Heart left ventricle (tissue), 13 donors: Measurements from ENCODE around the gene RNF213.

Source experiments
- POLR2A ChIP-seq, 2 donors: fragments of 450-650 bp; IDR thresholded peaks; one replicate each; pipeline ENCODE4 v1.6.1; 2017; ENCODE audit warnings: antibody characterized with exemption in 2 of 2, mild to moderate bottlenecking in 2 of 2, moderate library complexity in 2 of 2
- TF ChIP-seq, protein P1 (sequence below), 12 donors: fragments of 200-600 bp; sonication (generic) in 4 of 12; IDR thresholded peaks; one replicate each; pipeline versions ENCODE4 v1.5.0 to v1.8.0; 2018 to 2022; ENCODE audit warnings: antibody characterized with exemption in 12 of 12, mild to moderate bottlenecking in 5 of 12
- donor health status: ischemic (EF 13 %, LVEDD 7.1; RV severe dilation, severe dysfunction).
- donor health status: DM: no; HTN: yes; CAD: no.
- donor health status: DM: no; HTN: no; CAD: no.
- donor health status: ischemic (EF 25% LVEDD 6.9; RV normal size, moderate dysfunction).
- donor health status: ischemic (EF 25% LVEDD 5.7; RV mildly dilated, moderate dysfunction).
- donor health status: ischemic (EF 35%, LVEDD 5.7; RV mildly dilated, moderate dysfunction).
- donor health status: nonischemic (EF 11% LVEDD 7.7; RV severe dilation, severe dysfunction).
- donor health status: DM: yes; HTN: yes; CAD: no.
- donor health status: PGD.
- donor health status: ischemic (EF 29% LVEDD 5.4; RV normal size, mild dysfunction).
- donor health status: nonischemic (EF 23%, LVEDD 6.1; RV moderate dilation, normal function).

DNA sequence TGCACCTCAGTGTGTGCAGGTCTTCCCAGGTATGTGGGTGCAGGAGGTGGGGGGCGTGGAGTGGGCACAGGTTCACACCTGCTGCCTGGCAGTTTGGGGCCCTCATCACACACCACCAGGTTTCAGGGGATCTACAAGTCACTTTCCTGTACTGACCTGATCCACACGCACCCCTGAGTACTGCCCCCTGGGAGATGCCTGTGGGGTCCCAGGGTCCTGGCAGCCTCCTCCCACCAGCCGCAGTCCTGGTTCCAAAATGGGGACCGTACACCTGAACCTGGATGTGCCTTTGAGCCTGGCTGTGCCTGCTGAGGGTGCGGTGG, 25.9 kb downstream of the RNF213 start:
- no peak for TF ChIP-seq POLR2A (IDR thresholded peaks at IDR 0.05)
- TF ChIP-seq, protein P1, sequence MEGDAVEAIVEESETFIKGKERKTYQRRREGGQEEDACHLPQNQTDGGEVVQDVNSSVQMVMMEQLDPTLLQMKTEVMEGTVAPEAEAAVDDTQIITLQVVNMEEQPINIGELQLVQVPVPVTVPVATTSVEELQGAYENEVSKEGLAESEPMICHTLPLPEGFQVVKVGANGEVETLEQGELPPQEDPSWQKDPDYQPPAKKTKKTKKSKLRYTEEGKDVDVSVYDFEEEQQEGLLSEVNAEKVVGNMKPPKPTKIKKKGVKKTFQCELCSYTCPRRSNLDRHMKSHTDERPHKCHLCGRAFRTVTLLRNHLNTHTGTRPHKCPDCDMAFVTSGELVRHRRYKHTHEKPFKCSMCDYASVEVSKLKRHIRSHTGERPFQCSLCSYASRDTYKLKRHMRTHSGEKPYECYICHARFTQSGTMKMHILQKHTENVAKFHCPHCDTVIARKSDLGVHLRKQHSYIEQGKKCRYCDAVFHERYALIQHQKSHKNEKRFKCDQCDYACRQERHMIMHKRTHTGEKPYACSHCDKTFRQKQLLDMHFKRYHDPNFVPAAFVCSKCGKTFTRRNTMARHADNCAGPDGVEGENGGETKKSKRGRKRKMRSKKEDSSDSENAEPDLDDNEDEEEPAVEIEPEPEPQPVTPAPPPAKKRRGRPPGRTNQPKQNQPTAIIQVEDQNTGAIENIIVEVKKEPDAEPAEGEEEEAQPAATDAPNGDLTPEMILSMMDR (IDR thresholded peaks at IDR 0.05) = no peak
